K562 (cell line): ENCODE results near the gene IQCM. TPM values are rescaled to one million over a fixed set of nuclear protein-coding genes. Genes with fewer than 3 reads are reported as not detected.
"Not testable (repeated sequence)": the region's sequence is repeated elsewhere in the genome, so short reads cannot be mapped to it uniquely, and the experiment has no call there.

ENCODE experiments used
- ATAC-seq: fragments of 200-7000 bp; cut with Tn5 transposase; 3 replicates; pipeline ENCODE4 v1.9.1; 2020; ENCODE audit warnings: moderate library complexity
- BruUV-seq: library from RNA; stranded (reverse); fragments of 400-500 nt; replicated peaks from 2 replicates; lab custom pipeline; 2021; lab: Mats Ljungman, UMichigan
- CTCF ChIA-PET: fragments of 300-600 bp; formaldehyde crosslinking; extraction: SDS; loops from one replicate; lab custom pipeline; 2021; ENCODE audit warnings: low intra/inter-chr PET ratio; lab: Yijun Ruan, JAX
- POLR2A ChIA-PET: fragments of 300-600, 350-650 bp; sonication (Branson Sonifier 250); formaldehyde crosslinking; extraction: SDS; loops from one replicate; lab custom pipeline; 2021; ENCODE audit warnings: antibody characterized with exemption, inconsistent platforms; lab: Yijun Ruan, JAX
- DNase-seq, 4 experiments: peaks; one replicate each; pipeline versions ENCODE4 v3.0.0 to v3.0.0-alpha.2; 2011 to 2018; ENCODE audit warnings: low spot score in 3 of 4, mixed read lengths in 3 of 4; ENCODE audit errors: extremely low read depth in 1 of 4
- FAIRE-seq: peaks from 2 replicates; lab custom pipeline; 2011; peaks lifted over from hg19 to GRCh38; lab: Jason Lieb, UNC
- H2AFZ ChIP-seq: 2 replicates; pipeline ENCODE4 v1.6.0; 2011; ENCODE audit warnings: low read depth, low read length, control low read depth, inconsistent platforms
- H3K27ac ChIP-seq: fragments of 200-600 bp; 3 replicates; pipeline ENCODE4 v1.8.0; 2011; ENCODE audit warnings: low read depth, mild to moderate bottlenecking, control low read depth, inconsistent platforms, low read length, moderate library complexity, mixed read lengths; ENCODE audit errors: extremely low read depth
- H3K27me3 ChIP-seq, 2 experiments: fragments of 300-600 bp in 1 of 2; 2 replicates in 1 of 2; 3 replicates in 1 of 2; pipeline versions ENCODE4 v1.6.0 to v1.8.0; 2011; ENCODE audit warnings: inconsistent platforms in 2 of 2, low read length in 2 of 2, mild to moderate bottlenecking in 1 of 2, mixed read lengths in 1 of 2, moderate library complexity in 1 of 2; ENCODE audit not compliant: control insufficient read depth in 2 of 2, insufficient read depth in 2 of 2
- H3K36me3 ChIP-seq: fragments of 300-600 bp; 3 replicates; pipeline ENCODE4 v1.8.0; 2011; ENCODE audit warnings: mild to moderate bottlenecking, low read length, inconsistent platforms; ENCODE audit not compliant: control insufficient read depth, insufficient read depth
- H3K4me1 ChIP-seq, 2 experiments: fragments of 200-600 bp in 1 of 2; replicated peaks in 1 of 2; 2 replicates in 1 of 2; 3 replicates in 1 of 2; pipeline versions ENCODE4 v1.5.1 to v1.8.0; 2011; ENCODE audit warnings: inconsistent platforms in 2 of 2, low read length in 2 of 2, mild to moderate bottlenecking in 1 of 2, mixed read lengths in 1 of 2, moderate library complexity in 1 of 2; ENCODE audit not compliant: control insufficient read depth in 2 of 2, insufficient read depth in 2 of 2
- H3K4me2 ChIP-seq: 2 replicates; pipeline ENCODE4 v1.6.1; 2011; ENCODE audit warnings: low read length, control low read depth, inconsistent platforms, mixed read lengths; ENCODE audit not compliant: insufficient read depth
- H3K4me3 ChIP-seq: fragments of 200-600 bp; sonication (generic), shearing (Covaris generic); 2 replicates; pipeline ENCODE4 v1.5.1; 2016; ENCODE audit warnings: control low read depth, inconsistent platforms
- H3K79me2 ChIP-seq: fragments of 200-600 bp; 3 replicates; pipeline ENCODE4 v1.8.0; 2011; ENCODE audit warnings: low read length, inconsistent platforms; ENCODE audit not compliant: control insufficient read depth, insufficient read depth
- H3K9ac ChIP-seq, 2 experiments: 2 replicates each; pipeline versions ENCODE4 v1.6.0 to v1.6.1; 2011; ENCODE audit warnings: low read depth in 2 of 2, low read length in 2 of 2, control low read depth in 1 of 2, inconsistent platforms in 1 of 2, mild to moderate bottlenecking in 1 of 2, mixed read lengths in 1 of 2; ENCODE audit not compliant: insufficient read depth in 1 of 2
- H3K9me1 ChIP-seq: one replicate; pipeline ENCODE4 v1.6.0; 2011; ENCODE audit warnings: inconsistent platforms, mild to moderate bottlenecking, low read length, moderate library complexity; ENCODE audit not compliant: control insufficient read depth, insufficient read depth
- H3K9me3 ChIP-seq: replicated peaks from 2 replicates; pipeline ENCODE4 v1.5.1; 2011; ENCODE audit warnings: low read depth, low read length, inconsistent platforms; ENCODE audit not compliant: control insufficient read depth, insufficient read depth
- H4K20me1 ChIP-seq: replicated peaks from 2 replicates; pipeline ENCODE4 v1.6.1; 2011; ENCODE audit warnings: low read length, inconsistent platforms, mixed read lengths; ENCODE audit not compliant: control insufficient read depth, insufficient read depth
- HDAC3 ChIP-seq: fragments of 450-650 bp; IDR thresholded peaks from 2 replicates; pipeline ENCODE4 v1.6.1; 2018; ENCODE audit warnings: borderline replicate concordance, mild to moderate bottlenecking, moderate library complexity; ENCODE audit not compliant: partially characterized antibody
- KDM1A ChIP-seq, 2 experiments: fragments of 450-650 bp; IDR thresholded peaks; 2 replicates each; pipeline ENCODE4 v1.6.1; 2016; ENCODE audit warnings: mild to moderate bottlenecking in 2 of 2
- MAZ ChIP-seq, 2 experiments: fragments of 450-650 bp in 1 of 2; sonication (generic) in 1 of 2; formaldehyde crosslinking; IDR thresholded peaks in 1 of 2; conservative IDR thresholded peaks in 1 of 2; 2 replicates each; pipeline versions ENCODE4 v1.4.0 to v1.5.0; 2020; ENCODE audit warnings: mild to moderate bottlenecking in 1 of 2, missing genetic modification reagents in 1 of 2
- SAFB2 ChIP-seq: fragments of 200-400 bp; formaldehyde crosslinking; IDR thresholded peaks from 2 replicates; pipeline ENCODE4 v1.6.1; 2018; ENCODE audit warnings: borderline replicate concordance, low read length, low read depth, moderate library complexity; ENCODE audit not compliant: severe bottlenecking
- SETDB1 ChIP-seq: IDR thresholded peaks from one replicate; pipeline ENCODE4 v1.6.1; 2012; ENCODE audit warnings: low read length, control low read depth, inconsistent platforms
- ZNF174 ChIP-seq: fragments of 250-450 bp; sonication (Bioruptor Pico); IDR thresholded peaks from 2 replicates; pipeline ENCODE4 v1.4.0; 2020; ENCODE audit warnings: mild to moderate bottlenecking
- WGBS: fragments of 100-300 bp; shearing (Covaris generic); methylation state at CpG from one replicate; pipeline ENCODE4 v1.1.6; 2016; ENCODE audit warnings: low coverage, mixed read lengths; ENCODE audit not compliant: insufficient coverage; ENCODE audit errors: missing lambda C conversion rate; 5-methylcytosine and 5-hydroxymethylcytosine counted together
- in situ Hi-C: fragments of 300-500 bp; cut with MboI; formaldehyde crosslinking; loops from 4 replicates; pipeline ENCODE4 v1.15.0; 2018; ENCODE audit warnings: inconsistent platforms, mixed read lengths
- intact Hi-C: fragments of 100-400 bp; cut with micrococcal nuclease; formaldehyde crosslinking; loops from 2 replicates; pipeline ENCODE4 v1.14.2; 2022
- polyA plus RNA-seq, 8 experiments: library from polyadenylated mRNA; depleted of rRNA in 4 of 8; stranded (reverse) in 5 of 8; unstranded in 3 of 8; fragments of >200 nt; fragmentation: Nextera tagmentation in 2 of 8; fragmentation: Illumina TruSeq in 1 of 8; extraction: Ambion mirVana in 2 of 8; extraction: Trizol in 1 of 8; gene quantifications; 2 replicates each; pipeline versions ENCODE4 v1.2.1 to v1.2.3, GENCODE V29; 2011 to 2014; ENCODE audit warnings: inconsistent platforms in 1 of 8, missing spikeins in 1 of 8
- total RNA-seq, 7 experiments: library from RNA; depleted of rRNA in 6 of 7; stranded (reverse); fragments of >200 nt in 6 of 7; fragmentation: Illumina TruSeq in 2 of 7; extraction: Trizol in 2 of 7; gene quantifications; 2 replicates each; pipeline versions ENCODE4 v1.2.1 to v1.2.3, GENCODE V29; 2011 to 2021; ENCODE audit warnings: low replicate concordance in 1 of 7

The IQCM gene
- total and polyA plus RNA-seq, 9 of the 15 experiments (the other 6 are each of a cell fraction or from before 2014, with no cell fraction given): not detected

DNA sequence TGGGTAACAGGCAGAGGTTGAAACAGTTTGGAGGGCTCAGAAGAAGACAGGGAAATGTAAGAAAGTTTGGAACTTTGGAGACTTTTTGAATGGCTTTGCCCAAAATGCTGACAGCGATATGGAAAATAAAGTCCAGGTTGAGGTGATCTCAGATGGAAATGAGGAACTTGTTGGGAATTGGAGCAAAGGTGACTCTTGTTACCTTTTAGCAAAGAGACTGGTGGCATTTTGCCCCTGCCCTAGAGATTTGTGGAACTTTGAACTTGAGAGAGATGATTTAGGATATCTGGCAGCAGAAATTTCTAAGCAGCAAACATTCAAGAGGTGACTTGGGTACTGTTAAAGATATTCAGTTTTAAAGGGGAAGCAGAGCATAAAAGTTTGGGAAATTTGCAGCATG is 308.3 kb downstream of the IQCM start:
- intact Hi-C loops, H3K9me1 ChIP-seq, H3K4me3 ChIP-seq, in situ Hi-C loops, H4K20me1 ChIP-seq, H3K27me3 ChIP-seq, H3K4me1 ChIP-seq, FAIRE-seq, H3K9me3 ChIP-seq, BruUV-seq, H3K27ac ChIP-seq, POLR2A ChIA-PET, DNase-seq, H3K36me3 ChIP-seq, CTCF ChIA-PET, H3K4me2 ChIP-seq, ATAC-seq, H3K9ac ChIP-seq, H2AFZ ChIP-seq, H3K79me2 ChIP-seq: not testable (repeated sequence)
- 0% methylated on average over 1 of the region's 1 CpG for WGBS

DNA sequence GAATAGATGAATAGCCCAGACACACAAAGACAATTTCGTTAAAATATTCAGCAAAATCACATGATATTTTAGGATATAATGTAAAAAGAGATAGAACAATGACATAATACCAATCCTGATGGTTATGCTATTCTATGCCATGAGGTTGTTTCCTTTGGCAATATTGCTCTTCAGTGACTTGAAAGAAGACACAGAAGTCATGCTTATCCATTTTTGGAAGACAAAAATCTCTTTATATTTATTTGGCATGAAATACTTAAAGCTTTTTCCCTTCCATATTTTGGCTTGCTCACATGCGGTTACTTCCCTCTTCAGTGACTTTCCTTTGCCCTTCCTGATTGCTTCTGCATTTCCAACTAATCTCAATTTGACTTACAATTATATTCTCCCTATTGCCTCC is 314.8 kb downstream of the IQCM start:
- TF ChIP-seq ZNF174 (CRISPR knock-in tag) (no peak), HDAC3 (no peak), SETDB1 (no peak), SAFB2 (no peak), KDM1A (IDR thresholded peaks at IDR 0.05) (no peak), MAZ (CRISPR knock-in tag; conservative IDR thresholded peaks at IDR 0.05 in 1 of 2, IDR thresholded peaks at IDR 0.05 in 1 of 2) (no peak)
- FAIRE-seq (no peak), ATAC-seq (no peak), DNase-seq (no peak)
- Histone ChIP-seq H3K27ac (no peak overlapping the region), H3K4me1 (no peaks in the 10 kb centered on the region), H3K79me2 (no peaks in the 10 kb centered on the region), H4K20me1 (no peaks in the 10 kb centered on the region), H2AFZ (no peak overlapping the region), H3K36me3 (no peaks in the 10 kb centered on the region), H3K4me3 (no peak overlapping the region), H3K4me2 (no peak overlapping the region), H3K27me3 (no peaks in the 10 kb centered on the region), H3K9me1 (no peaks in the 10 kb centered on the region), H3K9ac (no peak overlapping the region), H3K9me3 (no peaks in the 10 kb centered on the region)
- ChIA-PET POLR2A (no interaction called here), CTCF (no interaction called here)
- BruUV-seq: no TSS peak
- WGBS: 0% methylated on average over 2 of the region's 2 CpGs
- intact Hi-C loops: no loop called here
- in situ Hi-C loops: no loop called here
